A549 (cell line): ENCODE results near the gene SLC9A6. TPM values are rescaled to one million over a fixed set of nuclear protein-coding genes. Genes with fewer than 3 reads are reported as not detected.

ENCODE experiments used
- ATAC-seq, 2 experiments: fragments of 200-7000 bp in 1 of 2; fragments of >200 bp in 1 of 2; cut with Nextera tagmentation in 1 of 2; cut with Tn5 transposase in 1 of 2; 3 replicates each; pipeline versions ENCODE4 v1.8.0 to v1.9.1; 2018 to 2020; ENCODE audit warnings: mild to moderate bottlenecking in 1 of 2, moderate library complexity in 1 of 2
- CTCF ChIA-PET: fragments of 300-600 bp; sonication (Branson Sonifier 250); formaldehyde crosslinking; extraction: SDS; loops from one replicate; lab custom pipeline; 2021; ENCODE audit warnings: antibody characterized with exemption, inconsistent platforms; lab: Yijun Ruan, JAX
- POLR2A ChIA-PET: fragments of 350-600 bp; formaldehyde crosslinking; extraction: SDS; loops from one replicate; lab custom pipeline; 2021; ENCODE audit warnings: antibody characterized with exemption, inconsistent platforms; lab: Yijun Ruan, JAX
- DNase-seq, 2 experiments: peaks; one replicate each; pipeline versions ENCODE4 v3.0.0 to v3.0.0-alpha.2; 2011 to 2016; ENCODE audit warnings: low read depth in 1 of 2, low spot score in 1 of 2
- FAIRE-seq: peaks from 2 replicates; lab custom pipeline; 2011; peaks lifted over from hg19 to GRCh38; lab: Jason Lieb, UNC
- H3K27ac ChIP-seq, 2 experiments: fragments of >200 bp; sonication (Bioruptor Twin); formaldehyde crosslinking; 3 replicates each; pipeline ENCODE4 v1.5.1; 2016 to 2017
- H3K4me1 ChIP-seq: fragments of >200 bp; sonication (Bioruptor Twin); formaldehyde crosslinking; 3 replicates; pipeline ENCODE4 v1.6.1; 2016
- H3K4me2 ChIP-seq: fragments of >200 bp; sonication (Bioruptor Twin); formaldehyde crosslinking; 3 replicates; pipeline ENCODE4 v1.6.1; 2016
- H3K4me3 ChIP-seq: fragments of >200 bp; sonication (Bioruptor Twin); formaldehyde crosslinking; 3 replicates; pipeline ENCODE4 v1.5.1; 2016
- H3K9me3 ChIP-seq: fragments of >200 bp; sonication (Bioruptor Twin); formaldehyde crosslinking; 3 replicates; pipeline ENCODE4 v1.6.1; 2016
- BHLHE40 ChIP-seq: IDR thresholded peaks from 2 replicates; pipeline ENCODE4 v1.6.1; 2012; ENCODE audit warnings: low read depth, low read length, inconsistent platforms
- CBX8 ChIP-seq: fragments of 200-600 bp; sonication (generic); IDR thresholded peaks from 2 replicates; pipeline ENCODE4 v1.6.1; 2016
- CHD4 ChIP-seq: fragments of 200-600 bp; sonication (generic); IDR thresholded peaks from 2 replicates; pipeline ENCODE4 v1.6.1; 2016; ENCODE audit warnings: antibody characterized with exemption, mild to moderate bottlenecking, borderline replicate concordance
- CTCF ChIP-seq: fragments of >200 bp; sonication (Bioruptor Twin); formaldehyde crosslinking; IDR thresholded peaks from 3 replicates; pipeline ENCODE4 v1.5.1; 2016
- EHMT2 ChIP-seq: fragments of 200-600 bp; sonication (generic); IDR thresholded peaks from 2 replicates; pipeline ENCODE4 v1.6.1; 2016; ENCODE audit warnings: antibody characterized with exemption, low read depth, mild to moderate bottlenecking, moderate library complexity
- EP300 ChIP-seq, 2 experiments: fragments of >200 bp; sonication (Bioruptor Twin); formaldehyde crosslinking; IDR thresholded peaks; 2 replicates in 1 of 2; 3 replicates in 1 of 2; pipeline ENCODE4 v1.6.1; 2016 to 2017
- ESRRA ChIP-seq: fragments of 150-350 bp; IDR thresholded peaks from 2 replicates; pipeline ENCODE4 v1.6.1; 2014; ENCODE audit warnings: mild to moderate bottlenecking, low read length, borderline replicate concordance
- FOSB ChIP-seq: fragments of 250-450 bp; sonication (Bioruptor Pico); IDR thresholded peaks from 2 replicates; pipeline ENCODE4 v1.5.0; 2020; ENCODE audit warnings: mild to moderate bottlenecking, moderate library complexity
- GATA3 ChIP-seq: IDR thresholded peaks from 2 replicates; pipeline ENCODE4 v1.6.1; 2012; ENCODE audit warnings: borderline replicate concordance
- HES2 ChIP-seq: fragments of >200 bp; sonication (Bioruptor Twin); formaldehyde crosslinking; IDR thresholded peaks from 2 replicates; pipeline ENCODE4 v1.6.1; 2016
- HEYL ChIP-seq: fragments of 250-450 bp; sonication (Bioruptor Pico); IDR thresholded peaks from 2 replicates; pipeline ENCODE4 v1.8.0; 2021; ENCODE audit warnings: mild to moderate bottlenecking, moderate library complexity
- HOXB5 ChIP-seq: fragments of 250-450 bp; sonication (Bioruptor Pico); IDR thresholded peaks from 2 replicates; pipeline ENCODE4 v1.5.0; 2020; ENCODE audit warnings: mild to moderate bottlenecking, moderate library complexity
- JUN ChIP-seq, 2 experiments: fragments of >200 bp; sonication (Bioruptor Twin); formaldehyde crosslinking; IDR thresholded peaks; 2 replicates in 1 of 2; 3 replicates in 1 of 2; pipeline ENCODE4 v1.6.1; 2016 to 2017
- JUNB ChIP-seq: fragments of >200 bp; sonication (Bioruptor Twin); formaldehyde crosslinking; IDR thresholded peaks from 2 replicates; pipeline ENCODE4 v1.6.1; 2016
- MAFK ChIP-seq: fragments of 450-650 bp; IDR thresholded peaks from 2 replicates; pipeline ENCODE4 v1.6.1; 2014; ENCODE audit not compliant: partially characterized antibody
- MYC ChIP-seq: IDR thresholded peaks from 2 replicates; pipeline ENCODE4 v1.6.1; 2012; ENCODE audit warnings: mild to moderate bottlenecking, inconsistent platforms, low read length, improper control_type of control experiment, borderline replicate concordance
- NR3C1 ChIP-seq: fragments of >200 bp; sonication (Bioruptor Twin); formaldehyde crosslinking; IDR thresholded peaks from 3 replicates; pipeline ENCODE4 v1.6.1; 2017
- PBX3 ChIP-seq: IDR thresholded peaks from 2 replicates; pipeline ENCODE4 v1.6.1; 2012
- POLR2AphosphoS2 ChIP-seq: conservative IDR thresholded peaks from 2 replicates; pipeline ENCODE4 v1.6.1; 2012; ENCODE audit warnings: low read length, improper control_type of control experiment, inconsistent platforms
- RAD21 ChIP-seq, 2 experiments: fragments of >200 bp in 1 of 2; sonication (Bioruptor Twin) in 1 of 2; formaldehyde crosslinking in 1 of 2; IDR thresholded peaks in 1 of 2; conservative IDR thresholded peaks in 1 of 2; 2 replicates in 1 of 2; 3 replicates in 1 of 2; pipeline ENCODE4 v1.6.1; 2012 to 2018; ENCODE audit warnings: inconsistent platforms in 1 of 2
- TFCP2L1 ChIP-seq: fragments of 250-450 bp; sonication (Bioruptor Pico); IDR thresholded peaks from 2 replicates; pipeline ENCODE4 v1.5.0; 2021; ENCODE audit warnings: mild to moderate bottlenecking
- TP53 ChIP-seq: fragments of 250-450 bp; sonication (Bioruptor Pico); IDR thresholded peaks from 2 replicates; pipeline ENCODE4 v1.5.0; 2021; ENCODE audit warnings: mild to moderate bottlenecking, moderate library complexity
- USF2 ChIP-seq: fragments of 450-650 bp; IDR thresholded peaks from 2 replicates; pipeline ENCODE4 v1.6.1; 2014; ENCODE audit warnings: antibody characterized with exemption
- ZC3H11A ChIP-seq: fragments of 450-650 bp; IDR thresholded peaks from 2 replicates; pipeline ENCODE4 v1.6.1; 2014; ENCODE audit warnings: antibody characterized with exemption, mild to moderate bottlenecking
- ZFP36 ChIP-seq: fragments of 450-650 bp; IDR thresholded peaks from 2 replicates; pipeline ENCODE4 v1.6.1; 2014; ENCODE audit warnings: borderline replicate concordance; ENCODE audit not compliant: partially characterized antibody
- ZSCAN20 ChIP-seq: fragments of 250-450 bp; sonication (Bioruptor Pico); IDR thresholded peaks from 2 replicates; pipeline ENCODE4 v1.8.0; 2022; ENCODE audit warnings: mild to moderate bottlenecking, moderate library complexity
- WGBS: methylation state at CpG from one replicate; pipeline ENCODE4 v1.1.6; 2017; ENCODE audit errors: missing lambda C conversion rate; 5-methylcytosine and 5-hydroxymethylcytosine counted together
- polyA plus RNA-seq, 4 experiments: library from polyadenylated mRNA; depleted of rRNA in 3 of 4; stranded (reverse); fragments of >200 nt; fragmentation: RNase III in 1 of 4; extraction: RNeasy Plus Mini Kit Qiagen cat#74134 plus additional on column Dnase treatment in 1 of 4; gene quantifications; 2 replicates in 3 of 4; 3 replicates in 1 of 4; pipeline ENCODE4 v1.2.3, GENCODE V29; 2011 to 2017

The SLC9A6 gene
- polyA plus RNA-seq, 2 of the 4 experiments (the other 2 are of a cell fraction): 12.2 to 15.6 TPM

GRCh38 chrX:136015016-136015415, 29.8 kb downstream of the SLC9A6 start:
- Histone ChIP-seq H3K9me3 (no peaks in the 10 kb centered on the region), H3K27ac (no peak overlapping the region), H3K4me3 (no peak overlapping the region), H3K4me1 (no peaks in the 10 kb centered on the region)
- POLR2A ChIA-PET: no interaction called here
- DNase-seq: no peak
- TF ChIP-seq ZC3H11A (no peak), FOSB (CRISPR knock-in tag) (no peak), HEYL (CRISPR knock-in tag) (no peak), GATA3 (no peak), POLR2AphosphoS2 (no peak), RAD21 (conservative IDR thresholded peaks at IDR 0.05 in 1 of 2, IDR thresholded peaks at IDR 0.05 in 1 of 2) (no peak), NR3C1 (no peak), JUNB (no peak), BHLHE40 (no peak), HOXB5 (CRISPR knock-in tag) (no peak), EP300 (IDR thresholded peaks at IDR 0.05) (no peak), JUN (IDR thresholded peaks at IDR 0.05) (no peak), ESRRA (no peak), USF2 (no peak), ZFP36 (no peak), TFCP2L1 (CRISPR knock-in tag) (no peak), PBX3 (no peak), ZSCAN20 (no peak)
- TF ChIP-seq, all 56 proteins: peak for 0
- ATAC-seq (no peak), FAIRE-seq (no peak)
- CTCF ChIA-PET: interaction anchor here (0.6 to 3.5 kb wide), 4 partner anchors 11 to 1579 kb away, joined by 4 to 18 read pairs (median 4); no protein-coding TSS in a partner anchor
- no peak overlapping the region for H3K4me2 ChIP-seq
- WGBS: 99% methylated on average over 4 of the region's 4 CpGs

- ChIA-PET POLR2A (no interaction called here), CTCF (interaction anchor here (2.2 kb wide), 1 partner anchor 11 kb away, joined by 17 read pairs; no protein-coding TSS in a partner anchor)
- no peak overlapping the region for H3K4me3 ChIP-seq
- no peaks in the 10 kb centered on the region for H3K9me3 ChIP-seq
- FAIRE-seq: no peak
- H3K4me2 ChIP-seq: no peak overlapping the region
- ATAC-seq: no peak
- DNase-seq: no peak
- H3K27ac ChIP-seq: no peak overlapping the region
- no peaks in the 10 kb centered on the region for H3K4me1 ChIP-seq
- WGBS: 94% methylated on average over 2 of the region's 2 CpGs
- TF ChIP-seq CHD4 (no peak), ZSCAN20 (no peak), CBX8 (no peak), TP53 (CRISPR knock-in tag) (no peak), MAFK (no peak), HES2 (no peak), CTCF (no peak), EHMT2 (no peak), MYC (no peak)
Observed at GRCh38 chrX:136016881-136017280, 31.6 kb downstream of the SLC9A6 start.
